G401 (cell line): ENCODE measurements around the gene CAT. TPM values are rescaled to one million over a fixed set of nuclear protein-coding genes. Genes with fewer than 3 reads are reported as not detected.
"Not testable (repeated sequence)": the region's sequence is repeated elsewhere in the genome, so short reads cannot be mapped to it uniquely, and the experiment has no call there.

Experiments
- DNase-seq: peaks from one replicate; pipeline ENCODE4 v3.0.0-alpha.2; 2015; ENCODE audit warnings: low spot score
- in situ Hi-C: cut with HindIII; loops from 2 replicates; pipeline ENCODE4 v1.10.0; 2016; ENCODE audit warnings: low sequenced_read_pairs, mixed read lengths
- total RNA-seq: library from RNA; depleted of rRNA; stranded (reverse); fragments of >200 nt; shearing (Covaris generic); gene quantifications from 2 replicates; pipeline ENCODE4 v1.2.3, GENCODE V29; 2014

The CAT gene
- total RNA-seq, 1 experiment from 2014 or later = 80.4 TPM

DNA sequence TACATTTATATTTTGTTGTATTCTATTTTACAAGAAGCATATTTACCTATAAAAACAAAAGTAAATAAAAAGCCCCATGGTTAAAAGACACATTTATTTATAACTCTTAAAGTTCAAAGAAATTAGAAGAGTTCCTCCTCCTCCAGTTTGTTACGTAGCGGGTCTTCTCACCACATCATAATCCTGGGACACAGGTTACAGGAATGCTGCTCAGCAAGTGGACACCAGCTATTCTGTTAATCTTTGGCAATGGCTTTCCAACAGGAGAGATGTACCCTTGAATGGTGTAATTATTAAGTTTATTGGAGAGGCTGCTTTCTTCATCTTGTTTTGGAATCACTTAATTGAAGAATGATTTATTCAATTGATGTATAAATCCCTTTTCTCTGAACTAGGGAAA is 19.6 kb upstream of the CAT start:
- no peak for DNase-seq
- in situ Hi-C loops = no loop called here

GRCh38 chr11:34423300-34423699 is 15.4 kb upstream of the CAT start:
- in situ Hi-C loops = no loop called here
- no peak for DNase-seq

GRCh38 chr11:34424826-34425225 is 13.9 kb upstream of the CAT start:
- DNase-seq = not testable (repeated sequence)

GRCh38 chr11:34425360-34425759 is 13.4 kb upstream of the CAT start:
- no peak for DNase-seq
- in situ Hi-C loops = no loop called here

More at GRCh38 chr11:34424826-34425225, 13.9 kb upstream of the CAT start:
- in situ Hi-C loops = not testable (repeated sequence)

DNA sequence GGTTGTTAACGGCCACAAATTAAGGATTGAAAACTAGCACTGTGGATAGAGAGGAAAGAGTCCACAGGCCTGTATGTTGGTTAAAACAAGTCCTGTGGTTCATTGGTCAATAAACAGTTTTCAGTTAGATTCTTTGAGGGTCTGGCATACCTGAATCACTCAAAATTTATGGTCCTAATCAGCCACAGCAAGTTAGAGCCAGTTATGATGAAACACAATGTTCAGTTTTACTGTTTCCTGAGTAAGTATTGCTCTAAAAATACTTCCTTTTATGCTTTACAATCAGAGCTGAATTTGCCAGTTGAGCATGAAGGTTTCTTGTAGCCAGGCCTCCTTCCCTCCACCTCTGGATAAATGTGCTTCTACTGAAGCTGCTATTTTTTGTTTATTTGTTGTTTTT is 12.9 kb upstream of the CAT start:
- no peak for DNase-seq
- in situ Hi-C loops = no loop called here

DNA sequence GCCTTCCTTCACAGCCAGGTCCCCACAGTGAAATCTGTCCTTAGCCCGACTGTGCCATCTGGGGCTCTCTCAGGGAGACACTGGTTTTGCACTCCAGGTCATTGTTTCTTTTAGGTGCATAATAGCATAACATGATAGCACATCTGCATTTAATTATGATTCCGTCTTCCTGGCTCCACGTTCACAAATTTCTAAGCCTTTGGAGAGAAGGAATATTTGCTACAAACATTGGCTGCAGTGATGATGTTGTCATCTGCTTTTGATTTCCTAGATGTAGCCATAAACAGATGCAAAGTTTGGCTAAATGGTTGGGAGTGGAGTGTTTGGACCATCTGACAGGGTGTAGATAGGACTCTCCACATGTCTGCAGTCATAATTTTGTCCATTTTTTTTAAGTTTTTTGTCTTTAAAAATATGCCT is 12.0 kb upstream of the CAT start:
- in situ Hi-C loops = no loop called here
- no peak for DNase-seq

GRCh38 chr11:34427186-34427805 is 11.4 kb upstream of the CAT start:
- no peak for DNase-seq
- in situ Hi-C loops = no loop called here

DNA sequence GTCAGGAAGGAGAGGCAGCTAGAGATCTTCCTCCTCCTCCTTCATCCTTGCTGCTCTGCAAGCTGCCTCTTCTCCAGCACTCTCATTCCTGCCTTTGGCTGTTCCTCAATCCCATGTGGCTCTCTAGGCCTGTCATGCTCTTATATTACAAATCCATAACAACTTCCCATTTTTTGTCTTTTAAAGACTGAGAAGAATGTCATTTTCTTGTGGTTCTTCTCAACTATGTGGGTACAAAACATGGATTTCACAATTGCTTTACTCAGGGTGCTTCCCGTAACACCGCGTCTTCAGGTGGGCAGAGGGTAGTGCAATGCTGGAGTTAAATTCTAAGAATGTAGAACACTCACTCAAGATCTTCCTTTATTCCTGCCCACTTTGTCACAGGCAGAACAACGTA is 6.8 kb upstream of the CAT start:
- in situ Hi-C loops = no loop called here
- DNase-seq = no peak

- in situ Hi-C loops = no loop called here
- DNase-seq = no peak
Measured at GRCh38 chr11:34432822-34433221, 5.9 kb upstream of the CAT start.

DNA sequence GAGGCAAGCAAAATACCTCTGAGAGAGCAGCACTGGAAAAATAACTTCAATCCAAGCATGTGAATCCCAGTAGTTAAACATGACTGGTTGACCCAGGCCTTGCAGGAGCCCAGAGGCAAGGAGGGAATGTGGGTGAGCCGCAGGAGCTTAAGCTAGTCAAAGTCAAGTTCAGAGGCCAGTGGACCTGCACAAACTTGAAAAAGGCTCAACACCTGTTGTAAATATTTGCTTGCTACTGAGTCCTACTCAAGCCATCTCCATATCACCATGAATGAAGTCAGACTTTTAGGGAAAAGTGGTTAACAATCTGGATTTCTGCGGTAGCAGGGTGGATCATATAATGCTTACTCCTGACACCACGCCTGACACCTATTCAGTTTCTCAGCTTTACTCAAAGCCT is 4.8 kb upstream of the CAT start:
- no peak for DNase-seq
- in situ Hi-C loops = no loop called here

DNA sequence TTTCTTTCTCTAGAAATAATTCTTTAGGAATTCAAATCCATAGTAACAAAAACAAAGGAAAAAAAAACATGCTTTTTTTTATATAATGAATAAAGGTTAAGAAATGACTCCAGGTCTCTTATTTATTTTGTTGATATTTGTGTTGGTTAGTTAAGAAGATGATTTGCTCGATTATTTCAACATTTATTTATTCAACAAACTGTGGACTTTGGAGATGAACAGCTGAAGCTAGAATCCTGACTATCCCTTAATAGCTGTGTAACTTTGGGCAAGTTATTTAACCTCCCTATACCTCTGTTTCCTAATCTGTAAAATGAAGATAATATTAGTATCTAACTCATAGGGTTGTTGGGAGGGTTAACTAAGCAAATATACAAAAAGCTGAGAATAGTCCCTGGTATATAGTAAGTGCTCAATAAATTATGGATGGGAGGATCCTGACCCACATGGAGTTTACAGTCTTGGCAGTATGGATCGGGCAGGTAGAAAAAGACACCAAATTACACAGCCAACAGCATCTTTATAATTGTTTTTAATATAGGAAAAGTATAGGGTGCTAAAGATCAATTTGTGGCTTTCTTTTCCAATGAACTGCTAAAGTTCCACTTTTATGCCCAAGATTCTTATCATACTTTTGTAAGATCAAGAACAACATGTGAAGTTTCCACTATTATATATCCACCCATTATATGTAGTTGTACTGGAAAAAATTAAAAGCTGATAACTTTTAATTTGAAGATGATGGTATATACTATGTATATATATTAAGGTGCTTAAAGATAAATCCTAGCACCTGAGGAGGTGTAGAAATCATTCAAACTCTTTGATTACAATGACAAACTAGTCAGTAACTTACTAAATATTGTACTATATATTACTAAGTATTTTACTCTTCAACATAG is 1.3 kb upstream of the CAT start:
- in situ Hi-C loops = no loop called here

DNA sequence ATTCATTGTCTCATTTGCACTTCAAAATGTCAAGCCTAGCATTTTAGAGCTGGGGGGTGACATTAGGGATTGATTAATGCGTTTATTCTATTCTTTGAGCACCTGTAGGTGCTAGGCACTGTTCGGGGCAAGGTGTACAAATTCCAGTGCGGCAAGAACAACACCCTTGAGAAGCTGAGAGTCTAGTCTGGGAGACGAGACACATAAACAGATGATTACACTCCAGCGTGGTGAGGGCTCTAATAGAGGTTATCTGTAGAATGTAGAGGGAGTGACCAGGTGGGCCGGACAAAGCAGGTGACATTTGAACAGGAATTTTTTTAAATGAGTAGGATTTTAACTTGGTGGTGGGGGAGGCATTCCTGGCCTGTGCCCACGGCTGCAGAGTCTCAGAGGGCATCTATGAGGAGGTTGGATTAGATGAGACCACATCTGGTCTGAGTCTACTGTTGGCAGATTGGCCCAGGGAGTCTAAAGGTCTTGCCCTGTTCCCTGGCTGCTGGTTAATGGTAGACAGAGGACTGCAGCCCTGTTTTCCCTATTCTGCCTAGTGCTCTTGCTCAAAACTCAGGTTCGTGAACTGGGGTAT is 970 bp downstream of the CAT start:
- in situ Hi-C loops = no loop called here
- DNase-seq = no peak

More for the DNA sequence above, 1.3 kb upstream of the CAT start:
- no peak for DNase-seq

DNA sequence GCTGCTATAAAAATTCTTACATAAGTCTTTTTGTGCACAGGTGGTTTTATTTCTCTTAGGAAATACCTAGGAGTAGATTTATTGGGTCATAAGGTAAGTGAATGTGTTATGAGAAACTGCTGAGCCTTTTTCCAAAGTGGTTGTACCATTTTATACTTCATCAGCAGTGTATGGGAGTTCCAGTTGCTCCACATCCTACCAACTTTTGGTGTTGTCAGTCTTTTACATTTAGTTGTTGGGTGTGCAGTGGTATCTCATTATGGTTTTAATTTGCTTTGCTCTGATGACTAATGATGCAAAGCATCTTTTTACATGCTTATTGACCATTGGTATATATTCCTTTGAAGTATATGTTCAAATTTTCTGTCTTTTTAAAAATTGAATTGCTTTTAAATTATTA is 3.1 kb downstream of the CAT start:
- DNase-seq = no peak
- in situ Hi-C loops = no loop called here

GRCh38 chr11:34443136-34443535 is 4.4 kb downstream of the CAT start:
- no peak for DNase-seq
- in situ Hi-C loops = no loop called here

DNA sequence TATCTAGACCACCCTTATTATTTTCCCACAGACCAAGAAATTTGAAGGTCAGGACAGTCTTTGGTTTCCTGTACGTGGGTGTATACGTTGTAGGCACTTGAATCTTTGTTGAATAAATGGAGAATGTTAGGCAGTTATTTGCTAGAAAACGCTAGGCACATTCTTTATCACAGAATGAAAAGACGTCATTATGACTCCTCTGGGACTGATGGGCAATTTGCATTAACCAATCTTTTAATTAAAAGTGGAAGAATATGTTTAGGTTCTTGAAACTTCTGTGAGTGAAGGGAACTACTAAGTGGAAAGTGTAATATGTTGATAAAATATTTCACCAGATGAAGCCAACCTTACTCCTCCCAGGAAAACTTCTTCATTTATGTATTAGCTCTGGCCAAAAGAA is 5.7 kb downstream of the CAT start:
- in situ Hi-C loops = no loop called here
- no peak for DNase-seq

DNA sequence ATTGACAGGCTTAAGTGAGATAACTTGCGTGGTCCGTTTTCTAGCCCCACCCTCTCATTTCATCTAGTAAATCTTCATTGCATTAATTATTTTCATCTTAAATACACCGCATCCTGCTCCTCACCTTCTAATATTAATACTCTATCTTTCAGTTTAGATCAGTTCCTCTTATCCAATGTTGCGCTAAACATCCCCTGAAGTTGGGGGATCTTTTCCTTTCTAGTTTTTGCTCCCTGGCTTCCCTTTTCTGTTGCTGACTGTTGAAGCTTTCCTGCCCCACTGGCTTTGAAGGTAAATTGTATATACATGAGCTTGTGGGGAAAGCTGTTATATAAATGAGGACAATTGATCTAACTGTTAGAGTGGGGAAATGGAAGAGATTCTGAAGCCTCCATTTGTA is 7.2 kb downstream of the CAT start:
- DNase-seq = no peak
- in situ Hi-C loops = no loop called here

DNA sequence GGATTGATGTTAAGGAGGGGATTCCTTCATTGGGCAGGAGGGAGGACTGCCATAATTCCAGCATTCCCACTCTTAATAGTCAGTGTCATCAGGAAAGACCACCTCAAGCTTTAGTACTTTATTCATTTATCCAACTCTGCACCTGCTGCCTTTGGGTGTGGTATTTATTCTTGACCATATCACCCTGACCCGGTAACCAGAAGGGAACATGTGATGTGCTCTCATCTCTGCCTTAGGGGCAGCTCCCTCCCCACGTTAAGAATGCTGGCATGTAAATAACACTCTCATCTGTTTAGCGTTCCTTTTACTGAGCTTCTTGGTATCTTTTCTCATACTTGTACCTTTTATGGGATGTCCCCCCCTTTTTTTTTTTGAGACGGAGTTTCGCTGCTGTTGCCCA is 7.7 kb downstream of the CAT start:
- in situ Hi-C loops = no loop called here
- no peak for DNase-seq

- no peak for DNase-seq
- in situ Hi-C loops = no loop called here
Measured at GRCh38 chr11:34447044-34447443, 8.3 kb downstream of the CAT start.

DNA sequence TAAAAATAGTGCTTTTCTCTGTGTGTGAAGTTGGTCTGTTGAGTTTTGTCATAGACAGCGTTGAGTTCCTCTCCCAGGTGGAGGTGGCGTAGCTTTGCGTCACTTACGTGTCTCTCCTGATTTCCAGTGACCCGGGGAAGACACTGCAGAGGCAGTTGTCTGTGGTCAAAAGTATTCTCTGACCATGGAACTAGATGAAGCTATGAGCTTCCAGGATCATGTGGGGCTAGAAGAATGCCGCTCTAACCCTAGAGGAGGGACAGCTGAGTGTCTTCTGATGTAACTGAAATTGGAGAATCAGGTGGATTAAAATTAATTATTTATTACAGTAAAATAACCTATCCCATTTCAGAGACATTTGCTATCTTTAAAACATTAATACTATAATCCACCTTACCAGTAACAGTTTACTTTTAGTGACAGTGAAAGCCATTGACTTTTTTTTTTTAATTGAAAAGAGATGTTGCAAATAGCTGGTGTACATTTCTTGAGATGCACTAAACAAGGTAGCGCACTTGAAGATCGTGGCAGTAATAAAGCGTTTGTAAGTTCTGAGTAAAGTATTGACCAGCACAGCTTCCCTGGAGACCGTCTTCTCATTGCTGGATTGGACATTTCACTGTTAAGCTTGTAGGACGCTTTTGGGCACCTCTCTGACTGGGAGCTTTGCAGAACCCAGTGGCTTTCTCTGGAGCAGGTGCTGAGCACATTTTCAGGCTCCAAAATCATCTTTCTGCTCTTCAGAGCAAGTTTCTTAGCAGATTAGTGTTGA is 9.7 kb downstream of the CAT start:
- no peak for DNase-seq
- in situ Hi-C loops = no loop called here

GRCh38 chr11:34449013-34449412 is 10.3 kb downstream of the CAT start:
- in situ Hi-C loops = no loop called here
- no peak for DNase-seq
